Osteocyte (in vitro differentiated cells): Measurements from ENCODE around the gene SLC6A15. TPM values are rescaled to one million over a fixed set of nuclear protein-coding genes. Genes with fewer than 3 reads are reported as not detected.

Source experiments
- DNase-seq: peaks from one replicate; pipeline ENCODE4 v3.0.0; 2021; ENCODE audit warnings: mixed read lengths; ENCODE audit not compliant: unreplicated experiment; ENCODE audit errors: extremely low spot score
- H3K27ac Mint-ChIP-seq: one replicate; pipeline ENCODE4 v1.8.0; 2021; ENCODE audit warnings: mild to moderate bottlenecking, mixed read lengths; ENCODE audit not compliant: unreplicated experiment
- H3K27me3 Mint-ChIP-seq: one replicate; pipeline ENCODE4 v1.8.0; 2021; ENCODE audit warnings: mixed read lengths; ENCODE audit not compliant: unreplicated experiment
- H3K36me3 Mint-ChIP-seq: one replicate; pipeline ENCODE4 v1.8.0; 2021; ENCODE audit warnings: mixed read lengths; ENCODE audit not compliant: unreplicated experiment
- H3K4me1 Mint-ChIP-seq: one replicate; pipeline ENCODE4 v1.8.0; 2021; ENCODE audit warnings: mixed read lengths; ENCODE audit not compliant: unreplicated experiment
- H3K4me3 Mint-ChIP-seq: one replicate; pipeline ENCODE4 v1.8.0; 2021; ENCODE audit warnings: mild to moderate bottlenecking, moderate library complexity, mixed read lengths; ENCODE audit not compliant: unreplicated experiment
- H3K9me3 Mint-ChIP-seq: one replicate; pipeline ENCODE4 v1.8.0; 2021; ENCODE audit warnings: mixed read lengths; ENCODE audit not compliant: unreplicated experiment
- total RNA-seq: library from RNA; stranded (reverse); gene quantifications from 2 replicates; pipeline ENCODE4 v1.2.1, GENCODE V29; 2021
- TF ChIP-seq, protein P1 (sequence below): fragments of 200-600 bp; sonication (generic); IDR thresholded peaks from 2 replicates; pipeline ENCODE4 v1.5.0; 2021; ENCODE audit warnings: antibody characterized with exemption, mild to moderate bottlenecking, moderate library complexity

Gene SLC6A15
- total RNA-seq, 1 donor from 2014 or later, result not detected

DNA sequence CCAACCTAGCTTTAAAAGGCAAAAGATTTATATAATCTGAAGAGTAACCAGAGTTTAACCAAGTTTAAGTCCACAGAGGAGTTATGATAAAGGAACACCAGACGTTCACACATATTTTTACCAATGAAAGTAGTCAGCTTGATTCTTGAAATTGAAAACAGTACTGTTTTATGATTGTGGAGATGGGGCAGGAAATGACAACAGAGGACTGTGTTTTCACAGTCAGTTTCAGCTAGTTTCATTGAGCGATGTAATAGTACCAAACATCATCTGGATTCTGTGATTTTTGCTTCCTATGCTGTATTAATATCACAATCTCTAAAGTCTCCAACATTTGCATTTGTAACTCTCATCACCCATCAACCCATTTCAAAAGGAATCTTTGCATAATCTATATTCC lies 34.2 kb upstream of the SLC6A15 start:
- no peaks in the 10 kb centered on the region for H3K4me1 Mint-ChIP-seq
- no peak overlapping the region for H3K4me3 Mint-ChIP-seq
- DNase-seq, result no peak
- H3K36me3 Mint-ChIP-seq, result no peaks in the 10 kb centered on the region
- TF ChIP-seq, protein P1, sequence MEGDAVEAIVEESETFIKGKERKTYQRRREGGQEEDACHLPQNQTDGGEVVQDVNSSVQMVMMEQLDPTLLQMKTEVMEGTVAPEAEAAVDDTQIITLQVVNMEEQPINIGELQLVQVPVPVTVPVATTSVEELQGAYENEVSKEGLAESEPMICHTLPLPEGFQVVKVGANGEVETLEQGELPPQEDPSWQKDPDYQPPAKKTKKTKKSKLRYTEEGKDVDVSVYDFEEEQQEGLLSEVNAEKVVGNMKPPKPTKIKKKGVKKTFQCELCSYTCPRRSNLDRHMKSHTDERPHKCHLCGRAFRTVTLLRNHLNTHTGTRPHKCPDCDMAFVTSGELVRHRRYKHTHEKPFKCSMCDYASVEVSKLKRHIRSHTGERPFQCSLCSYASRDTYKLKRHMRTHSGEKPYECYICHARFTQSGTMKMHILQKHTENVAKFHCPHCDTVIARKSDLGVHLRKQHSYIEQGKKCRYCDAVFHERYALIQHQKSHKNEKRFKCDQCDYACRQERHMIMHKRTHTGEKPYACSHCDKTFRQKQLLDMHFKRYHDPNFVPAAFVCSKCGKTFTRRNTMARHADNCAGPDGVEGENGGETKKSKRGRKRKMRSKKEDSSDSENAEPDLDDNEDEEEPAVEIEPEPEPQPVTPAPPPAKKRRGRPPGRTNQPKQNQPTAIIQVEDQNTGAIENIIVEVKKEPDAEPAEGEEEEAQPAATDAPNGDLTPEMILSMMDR, result no peak
- peaks cover 2% of the 10 kb centered on the region for H3K27me3 Mint-ChIP-seq
- no peak overlapping the region for H3K27ac Mint-ChIP-seq
- no peaks in the 10 kb centered on the region for H3K9me3 Mint-ChIP-seq

DNA sequence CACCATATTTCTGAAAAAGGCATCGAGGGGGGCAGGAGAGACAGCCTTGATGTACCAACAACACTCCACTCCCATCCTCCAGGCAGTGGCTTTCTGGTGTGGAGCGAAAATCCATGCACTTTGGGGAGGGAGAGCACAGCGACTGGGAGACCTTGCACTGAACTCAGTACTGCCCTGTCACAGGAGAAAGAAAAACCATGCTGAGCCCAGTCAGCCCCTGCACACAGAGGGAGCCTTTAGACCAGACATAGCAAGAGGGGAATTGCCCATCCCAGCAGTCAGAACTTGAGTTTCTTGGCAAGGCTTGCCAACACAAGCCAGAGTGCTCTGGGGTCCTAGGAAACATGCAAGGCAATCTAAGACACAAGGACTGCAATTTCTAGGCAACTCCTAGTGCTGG lies 24.8 kb upstream of the SLC6A15 start:
- peaks cover 5% of the 10 kb centered on the region for H3K27me3 Mint-ChIP-seq
- H3K4me1 Mint-ChIP-seq, result no peaks in the 10 kb centered on the region
- no peak for DNase-seq
- H3K4me3 Mint-ChIP-seq, result no peak overlapping the region
- TF ChIP-seq, protein P1, result no peak
- H3K9me3 Mint-ChIP-seq, result peaks cover 3% of the 10 kb centered on the region
- H3K27ac Mint-ChIP-seq, result no peak overlapping the region
- H3K36me3 Mint-ChIP-seq, result no peaks in the 10 kb centered on the region

DNA sequence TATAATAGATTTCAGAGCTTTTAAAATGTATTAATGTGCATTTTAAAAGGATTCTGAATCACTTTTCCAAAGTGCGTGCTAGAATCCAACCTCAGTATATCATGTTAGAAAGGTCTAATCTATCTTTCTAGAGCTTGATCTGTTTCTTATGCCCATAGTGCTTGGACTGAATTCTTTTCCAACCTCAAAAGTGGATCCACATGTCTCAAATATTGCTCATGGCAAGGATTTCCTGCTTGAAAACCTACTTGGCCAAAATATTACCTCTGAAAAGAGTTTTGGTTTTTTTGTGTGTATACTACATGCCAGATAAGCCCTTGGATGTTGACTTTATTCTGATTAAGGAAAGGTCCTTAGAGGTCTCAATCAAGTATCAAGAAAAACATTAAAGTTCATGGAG lies 16.9 kb upstream of the SLC6A15 start:
- no peak for DNase-seq
- peaks cover 3% of the 10 kb centered on the region for H3K9me3 Mint-ChIP-seq
- no peaks in the 10 kb centered on the region for H3K36me3 Mint-ChIP-seq
- TF ChIP-seq, protein P1, result no peak
- H3K4me1 Mint-ChIP-seq, result no peaks in the 10 kb centered on the region
- H3K27ac Mint-ChIP-seq, result no peak overlapping the region
- peaks cover 23% of the 10 kb centered on the region for H3K27me3 Mint-ChIP-seq
- no peak overlapping the region for H3K4me3 Mint-ChIP-seq

DNA sequence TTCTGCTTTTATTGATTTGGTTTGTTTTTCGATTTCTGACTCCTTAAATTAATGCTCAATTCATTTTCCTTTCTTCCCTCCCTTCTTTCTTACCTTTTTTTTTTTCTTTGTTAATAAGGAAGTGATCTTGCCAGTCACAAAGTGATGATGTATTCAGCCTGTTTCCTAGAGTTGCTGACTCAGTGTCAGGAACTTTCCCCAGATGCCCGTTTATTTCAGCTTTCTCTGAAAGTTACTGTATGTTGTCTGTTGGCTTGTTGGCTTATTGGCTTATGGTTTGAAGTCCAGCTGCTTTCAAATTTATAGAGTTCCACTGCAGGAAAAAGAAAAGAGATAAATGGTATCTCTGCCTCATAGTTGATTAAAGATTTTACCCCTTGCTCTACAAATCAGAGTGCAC lies 12.4 kb upstream of the SLC6A15 start:
- no peak for DNase-seq
- Mint-ChIP-seq H3K4me3 (no peak overlapping the region), H3K9me3 (no peaks in the 10 kb centered on the region), H3K27ac (no peak overlapping the region), H3K4me1 (no peaks in the 10 kb centered on the region), H3K36me3 (no peaks in the 10 kb centered on the region), H3K27me3 (peaks cover 26% of the 10 kb centered on the region)
- TF ChIP-seq, protein P1, result no peak

DNA sequence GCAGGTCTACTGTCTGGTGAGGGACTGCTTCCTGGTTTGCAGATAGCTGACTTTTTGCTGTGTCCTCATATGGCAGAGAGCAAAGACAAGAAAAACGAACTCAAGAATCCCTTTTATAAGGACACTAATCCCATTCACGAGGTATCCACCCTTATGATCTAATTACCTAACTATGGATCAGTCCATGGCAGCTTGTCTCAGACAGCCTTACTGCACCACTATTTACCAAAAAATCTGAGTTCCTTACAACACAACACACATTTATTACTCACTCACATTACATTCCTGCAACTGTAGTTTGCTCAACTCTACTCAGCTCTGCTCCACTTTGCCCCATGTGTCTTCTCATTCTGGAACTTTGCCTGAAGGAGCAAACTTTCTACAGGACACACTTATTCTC lies 10.1 kb upstream of the SLC6A15 start:
- Mint-ChIP-seq H3K4me3 (no peak overlapping the region), H3K27me3 (peaks cover 21% of the 10 kb centered on the region), H3K9me3 (no peaks in the 10 kb centered on the region), H3K4me1 (no peaks in the 10 kb centered on the region), H3K27ac (no peak overlapping the region), H3K36me3 (no peaks in the 10 kb centered on the region)
- DNase-seq, result no peak
- TF ChIP-seq, protein P1, result no peak
